ENCODE results near the gene TNNI3K. TPM values are rescaled to one million over a fixed set of nuclear protein-coding genes. Genes with fewer than 3 reads are reported as not detected.

TNNI3K gene
- polyA plus RNA-seq, 3 donors = 0.16 to 1.7 (median 0.70) TPM

- no peak overlapping the region for H3K27ac ChIP-seq (ENCODE audit: low read depth, low read length)
- 83 to 96% (median 93%) methylated on average over 2 of the region's 2 CpGs for WGBS, 3 donors
Measured at GRCh38 chr1:74423471-74423870, 188.3 kb downstream of the TNNI3K start.

- no peak overlapping the region for H3K27ac ChIP-seq (ENCODE audit: low read depth, low read length)
- WGBS, 3 donors = 73 to 81% (median 78%) methylated on average over 6 of the region's 6 CpGs
Measured at GRCh38 chr1:74425676-74426075, 190.5 kb downstream of the TNNI3K start.

- 55 to 58% (median 56%) methylated on average over 7 of the region's 7 CpGs for WGBS, 3 donors
- no peak overlapping the region for H3K27ac ChIP-seq (ENCODE audit: low read depth, low read length)
Measured at GRCh38 chr1:74426208-74426937, 191.2 kb downstream of the TNNI3K start.

- H3K27ac ChIP-seq (ENCODE audit: low read depth, low read length) = no peak overlapping the region
- 46 to 77% (median 76%) methylated on average over 1 of the region's 1 CpG for WGBS, 3 donors
Measured at GRCh38 chr1:74427681-74428080, 192.5 kb downstream of the TNNI3K start.

GRCh38 chr1:74429580-74429979, 194.4 kb downstream of the TNNI3K start:
- H3K27ac ChIP-seq (ENCODE audit: low read depth, low read length) = no peak overlapping the region
- WGBS, 3 donors = 64 to 83% (median 80%) methylated on average over 3 of the region's 3 CpGs

- 51 to 72% (median 69%) methylated on average over 4 of the region's 4 CpGs for WGBS, 3 donors
- no peak overlapping the region for H3K27ac ChIP-seq (ENCODE audit: low read depth, low read length)
Measured at GRCh38 chr1:74430342-74430934, 195.3 kb downstream of the TNNI3K start.

GRCh38 chr1:74431531-74431930, 196.3 kb downstream of the TNNI3K start:
- H3K27ac ChIP-seq (ENCODE audit: low read depth, low read length) = no peak overlapping the region
- WGBS, 3 donors = 77 to 86% (median 85%) methylated on average over 4 of the region's 4 CpGs

- 0 to 29% (median 0%) methylated on average over 1 of the region's 1 CpG for WGBS, 3 donors
Measured at GRCh38 chr1:74432325-74432724, 197.1 kb downstream of the TNNI3K start.

GRCh38 chr1:74434321-74434720, 199.1 kb downstream of the TNNI3K start:
- H3K27ac ChIP-seq (ENCODE audit: low read depth, low read length) = no peak overlapping the region
- 61 to 85% (median 80%) methylated on average over 2 of the region's 2 CpGs for WGBS, 3 donors

More at GRCh38 chr1:74432325-74432724, 197.1 kb downstream of the TNNI3K start:
- no peak overlapping the region for H3K27ac ChIP-seq (ENCODE audit: low read depth, low read length)

GRCh38 chr1:74436078-74436477, 200.9 kb downstream of the TNNI3K start:
- H3K27ac ChIP-seq (ENCODE audit: low read depth, low read length) = no peak overlapping the region
- WGBS, 3 donors = 48 to 73% (median 67%) methylated on average over 1 of the region's 1 CpG

GRCh38 chr1:74437035-74437434, 201.8 kb downstream of the TNNI3K start:
- H3K27ac ChIP-seq (ENCODE audit: low read depth, low read length) = no peak overlapping the region
- 73 to 80% (median 77%) methylated on average over 1 of the region's 1 CpG for WGBS, 3 donors

GRCh38 chr1:74452035-74452434, 216.8 kb downstream of the TNNI3K start:
- no peak overlapping the region for H3K27ac ChIP-seq (ENCODE audit: low read depth, low read length)
- WGBS, 3 donors = 48 to 79% (median 65%) methylated on average over 1 of the region's 1 CpG

GRCh38 chr1:74453277-74453676, 218.1 kb downstream of the TNNI3K start:
- WGBS, 3 donors = 66 to 71% (median 68%) methylated on average over 2 of the region's 2 CpGs
- no peak overlapping the region for H3K27ac ChIP-seq (ENCODE audit: low read depth, low read length)

GRCh38 chr1:74455390-74455789, 220.2 kb downstream of the TNNI3K start:
- H3K27ac ChIP-seq (ENCODE audit: low read depth, low read length) = no peak overlapping the region

GRCh38 chr1:74457253-74457652, 222.1 kb downstream of the TNNI3K start:
- no peak overlapping the region for H3K27ac ChIP-seq (ENCODE audit: low read depth, low read length)
- WGBS, 3 donors = 71 to 78% (median 75%) methylated on average over 2 of the region's 2 CpGs

GRCh38 chr1:74463333-74463988, 228.3 kb downstream of the TNNI3K start:
- H3K27ac ChIP-seq (ENCODE audit: low read depth, low read length) = no peak overlapping the region
- 66 to 71% (median 66%) methylated on average over 9 of the region's 9 CpGs for WGBS, 3 donors

GRCh38 chr1:74464037-74464436, 228.8 kb downstream of the TNNI3K start:
- 71 to 77% (median 72%) methylated on average over 6 of the region's 6 CpGs for WGBS, 3 donors

GRCh38 chr1:74465193-74465681, 230.1 kb downstream of the TNNI3K start:
- WGBS, 3 donors = 92 to 95% (median 95%) methylated on average over 23 to 24 of the region's 24 CpGs
- no peak overlapping the region for H3K27ac ChIP-seq (ENCODE audit: low read depth, low read length)

More at GRCh38 chr1:74464037-74464436, 228.8 kb downstream of the TNNI3K start:
- no peak overlapping the region for H3K27ac ChIP-seq (ENCODE audit: low read depth, low read length)

GRCh38 chr1:74467786-74468377, 232.7 kb downstream of the TNNI3K start:
- no peak overlapping the region for H3K27ac ChIP-seq (ENCODE audit: low read depth, low read length)
- 58 to 81% (median 80%) methylated on average over 3 of the region's 3 CpGs for WGBS, 3 donors

All from adipose tissue (tissue), 3 donors.